HG03135 (cell line): ENCODE results near the gene HOXA7.

Experiments
- ATAC-seq: cut with Tn5 transposase; IDR thresholded peaks from one replicate; pipeline ENCODE4 v1.9.1; 2021; ENCODE audit warnings: mild to moderate bottlenecking, moderate library complexity; ENCODE audit not compliant: unreplicated experiment

HOXA7 gene

GRCh38 chr7:27172315-27172774, 15.9 kb upstream of the HOXA7 start:
- no peak for ATAC-seq

GRCh38 chr7:27171637-27172314, 15.3 kb upstream of the HOXA7 start:
- ATAC-seq: no peak

- ATAC-seq: no peak
Observed at GRCh38 chr7:27171325-27171636, 14.8 kb upstream of the HOXA7 start.

GRCh38 chr7:27170426-27171324, 14.2 kb upstream of the HOXA7 start:
- ATAC-seq: no peak

GRCh38 chr7:27169658-27170425, 13.4 kb upstream of the HOXA7 start:
- no peak for ATAC-seq

- ATAC-seq: no peak
Observed at GRCh38 chr7:27168265-27168947, 11.9 kb upstream of the HOXA7 start.

GRCh38 chr7:27167916-27168264, 11.4 kb upstream of the HOXA7 start:
- ATAC-seq: no peak

- no peak for ATAC-seq
Observed at GRCh38 chr7:27166531-27167505, 10.3 kb upstream of the HOXA7 start.

- ATAC-seq: no peak
Observed at GRCh38 chr7:27165996-27166530, 9.6 kb upstream of the HOXA7 start.

GRCh38 chr7:27165089-27165995, 8.9 kb upstream of the HOXA7 start, which contains the start of gene HOXA9:
Gene HOXA9, minus strand, starts transcription at chr7:27165537. Its CDS starts 80 bp downstream, at chr7:27165457.
- no peak for ATAC-seq

GRCh38 chr7:27164367-27165088, 8.1 kb upstream of the HOXA7 start:
- no peak for ATAC-seq

- no peak for ATAC-seq
Observed at GRCh38 chr7:27164045-27164366, 7.5 kb upstream of the HOXA7 start.

- ATAC-seq: no peak
Observed at GRCh38 chr7:27163288-27164044, 7.0 kb upstream of the HOXA7 start.

- no peak for ATAC-seq
Observed at GRCh38 chr7:27162561-27163287, 6.2 kb upstream of the HOXA7 start.

GRCh38 chr7:27161721-27162560, 5.5 kb upstream of the HOXA7 start:
- ATAC-seq: no peak
